ENCODE results near the gene IFNAR2.
"Not testable (repeated sequence)": the region's sequence is repeated elsewhere in the genome, so short reads cannot be mapped to it uniquely, and the experiment has no call there.

IFNAR2 gene

DNA sequence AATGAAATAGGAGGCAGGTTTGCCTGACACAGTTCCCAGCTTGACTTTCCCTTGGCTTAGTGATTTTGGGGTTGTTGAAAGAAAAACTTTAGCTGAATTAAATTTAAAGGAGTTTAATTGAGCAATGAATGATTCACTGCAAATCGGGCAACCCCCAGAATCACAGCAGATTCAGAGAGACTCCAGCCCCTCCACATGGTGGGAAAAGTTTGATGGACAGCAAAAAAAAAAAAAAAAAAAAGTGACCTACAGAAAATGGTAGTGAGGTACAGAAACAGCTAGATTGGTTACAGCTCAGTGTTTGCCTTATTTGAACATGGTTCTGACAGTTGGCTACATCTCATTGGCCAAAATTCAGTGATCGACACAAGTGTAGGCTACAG, 12.6 kb upstream of the IFNAR2 start:
- DNase-seq: no peak

DNA sequence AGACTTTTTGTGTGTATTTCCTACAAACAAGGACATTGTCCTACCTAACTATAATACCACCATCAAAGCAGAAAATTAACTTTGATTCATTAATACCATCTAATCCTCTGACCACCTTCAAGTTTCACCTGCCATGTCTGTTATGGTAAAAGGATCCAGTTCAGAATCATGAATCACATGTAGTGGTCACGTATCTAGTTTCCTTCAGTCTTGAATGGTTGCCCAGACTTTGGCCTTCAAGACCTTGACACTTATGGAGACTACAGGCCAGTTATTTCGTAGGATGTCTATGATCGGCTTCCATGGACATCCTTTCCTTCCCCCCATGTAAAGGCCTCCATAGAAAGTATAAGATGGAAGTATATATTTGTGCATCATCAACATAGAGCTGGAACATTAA, 10.4 kb upstream of the IFNAR2 start:
- no peak for DNase-seq

DNA sequence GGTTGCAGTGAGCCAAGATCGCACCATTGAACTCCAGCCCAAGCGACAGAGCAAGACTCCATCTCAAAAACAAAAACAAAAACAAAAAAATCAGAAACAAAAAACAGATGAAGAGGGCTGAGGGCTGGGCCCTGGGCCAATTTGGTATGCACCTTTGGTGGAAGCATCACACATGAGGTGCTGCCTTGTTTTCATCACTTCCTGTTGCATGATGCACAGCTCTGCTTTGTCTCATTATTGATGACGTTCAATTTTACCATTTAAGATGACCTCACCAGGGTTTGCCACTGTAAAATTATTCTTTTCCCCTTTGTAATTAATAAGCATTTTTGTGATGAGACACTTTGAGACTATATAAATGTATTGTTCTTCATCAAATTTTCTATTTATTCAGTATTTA, 9.8 kb upstream of the IFNAR2 start:
- DNase-seq: no peak

DNA sequence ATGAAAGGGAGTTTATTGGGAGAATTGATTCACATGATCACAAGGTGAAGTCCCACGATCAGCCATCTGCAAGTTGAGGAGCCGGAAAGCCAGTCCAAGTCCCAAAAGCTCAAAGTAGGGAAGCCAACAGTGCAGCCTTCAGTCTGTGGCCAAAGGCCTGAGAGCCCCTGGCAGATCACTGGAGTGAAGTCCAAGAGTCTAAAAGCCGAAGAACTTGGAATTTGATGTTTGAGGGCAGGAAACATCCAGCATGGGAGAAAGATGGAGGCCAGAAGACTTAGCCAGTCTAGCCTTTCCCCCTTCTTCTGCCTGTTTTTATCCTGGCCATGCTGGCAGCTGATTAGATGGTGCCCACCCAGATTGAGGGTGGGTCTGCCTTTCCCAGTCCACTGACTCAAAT, 4.4 kb upstream of the IFNAR2 start:
- DNase-seq: not testable (repeated sequence)

DNA sequence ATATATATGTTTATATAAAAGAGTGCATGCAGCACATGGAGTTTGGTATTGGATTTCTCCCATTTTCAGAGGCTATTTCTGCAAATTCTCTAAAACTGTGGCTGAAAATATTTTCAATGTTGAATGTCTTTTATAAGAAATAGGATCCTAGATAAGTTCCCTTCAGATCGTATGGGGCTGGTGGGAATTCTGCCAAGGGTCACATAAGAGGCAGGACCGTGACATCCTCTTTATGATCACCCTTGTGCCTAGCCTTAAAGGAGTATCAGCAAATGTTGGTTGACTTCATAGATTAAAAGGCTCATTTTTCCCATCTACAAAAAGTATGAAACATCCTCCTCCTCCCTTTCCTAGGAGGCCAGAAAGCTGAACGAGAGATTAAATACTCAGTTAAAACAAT, 1.3 kb upstream of the IFNAR2 start:
- peak; percentile 65 to 83 (median 68) for DNase-seq

DNA sequence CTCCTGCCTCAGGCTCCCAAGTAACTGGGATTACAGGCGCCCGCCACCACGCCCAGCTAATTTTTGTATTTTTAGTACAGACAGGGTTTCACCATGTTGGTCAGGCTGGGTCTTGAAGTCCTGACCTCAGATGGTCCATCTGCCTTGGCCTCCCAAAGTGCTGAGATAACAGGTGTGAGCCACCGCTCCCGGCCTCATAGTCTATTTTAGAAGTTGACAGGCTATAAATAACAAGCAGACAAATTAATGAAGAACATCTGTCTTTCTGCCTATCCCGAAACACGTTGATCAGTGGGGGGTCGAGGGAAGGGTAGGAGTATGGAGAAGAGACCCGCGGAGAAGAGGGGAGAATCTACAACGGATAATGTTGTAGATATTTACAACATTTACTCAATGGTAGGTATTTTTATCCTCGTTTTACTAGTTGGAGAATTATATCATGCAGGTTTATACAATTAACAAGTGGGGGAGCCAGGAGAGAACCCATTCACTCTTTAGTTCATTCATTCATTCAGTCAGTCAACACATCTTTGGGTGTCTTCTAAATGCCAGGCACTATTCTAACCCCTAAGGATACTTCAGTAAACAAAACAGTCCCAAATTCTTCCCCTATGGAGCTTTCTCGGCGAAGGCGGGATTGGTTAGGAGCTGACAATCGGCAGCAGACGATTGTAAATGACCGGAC, 497 bp upstream of the IFNAR2 start:
- DNase-seq: no peak

DNA sequence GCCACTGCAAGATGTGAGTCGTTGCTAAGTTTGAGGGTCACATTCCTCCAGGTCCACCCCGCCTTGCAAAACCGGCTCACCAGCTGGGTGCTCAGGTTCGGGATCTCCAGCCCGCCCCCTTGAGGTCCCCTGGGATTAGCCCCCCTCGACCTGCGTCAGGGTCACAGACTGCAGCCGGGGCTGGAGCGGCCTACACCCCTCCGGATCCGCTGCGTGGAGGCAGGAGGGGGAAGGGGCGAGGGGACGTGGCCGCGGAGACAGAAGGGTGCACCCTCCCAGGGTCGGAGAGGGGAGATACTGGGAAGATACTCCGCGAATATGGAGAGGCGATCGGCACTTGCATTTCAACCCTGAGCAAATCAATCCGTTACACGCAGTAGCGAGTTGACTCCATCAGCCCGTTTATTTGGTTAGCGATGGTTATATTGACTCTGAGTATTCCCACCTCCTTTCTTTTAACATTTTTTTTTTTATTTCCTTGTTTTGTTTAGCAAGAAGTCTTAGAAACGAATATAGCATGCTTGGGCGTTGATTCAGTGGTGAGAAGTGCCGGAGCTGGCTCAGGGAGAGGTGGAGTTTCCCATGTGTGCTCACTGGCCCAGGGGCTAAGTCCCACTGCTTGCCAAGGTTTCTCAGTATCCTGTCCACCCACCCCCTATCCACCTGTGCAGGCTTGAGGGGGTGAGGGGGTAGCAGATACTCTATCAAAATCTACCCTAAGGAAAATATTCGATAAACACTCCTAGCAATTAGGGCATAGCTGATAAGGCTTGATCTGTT, 997 bp downstream of the IFNAR2 start:
- DNase-seq: peak; percentile 49 to 67 (median 58)

DNA sequence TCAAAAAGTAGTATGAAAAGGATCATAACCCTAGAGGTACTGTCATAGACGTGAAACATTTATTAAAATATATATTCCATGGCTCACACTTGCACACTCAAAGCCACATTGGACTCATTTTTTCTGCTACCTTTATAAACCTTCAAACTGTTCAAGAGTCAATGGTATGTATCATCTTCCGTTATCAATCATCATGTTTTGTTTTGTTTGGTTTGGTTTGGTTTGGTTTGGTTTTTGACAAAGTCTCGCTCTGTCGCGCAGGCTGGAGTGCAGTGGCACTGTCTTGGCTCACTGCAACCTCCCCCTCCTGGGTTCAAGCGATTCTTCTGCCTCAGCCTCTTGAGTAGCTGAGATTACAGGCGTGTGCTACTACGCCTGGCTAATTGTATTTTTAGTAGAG, 1.8 kb downstream of the IFNAR2 start:
- DNase-seq: no peak

DNA sequence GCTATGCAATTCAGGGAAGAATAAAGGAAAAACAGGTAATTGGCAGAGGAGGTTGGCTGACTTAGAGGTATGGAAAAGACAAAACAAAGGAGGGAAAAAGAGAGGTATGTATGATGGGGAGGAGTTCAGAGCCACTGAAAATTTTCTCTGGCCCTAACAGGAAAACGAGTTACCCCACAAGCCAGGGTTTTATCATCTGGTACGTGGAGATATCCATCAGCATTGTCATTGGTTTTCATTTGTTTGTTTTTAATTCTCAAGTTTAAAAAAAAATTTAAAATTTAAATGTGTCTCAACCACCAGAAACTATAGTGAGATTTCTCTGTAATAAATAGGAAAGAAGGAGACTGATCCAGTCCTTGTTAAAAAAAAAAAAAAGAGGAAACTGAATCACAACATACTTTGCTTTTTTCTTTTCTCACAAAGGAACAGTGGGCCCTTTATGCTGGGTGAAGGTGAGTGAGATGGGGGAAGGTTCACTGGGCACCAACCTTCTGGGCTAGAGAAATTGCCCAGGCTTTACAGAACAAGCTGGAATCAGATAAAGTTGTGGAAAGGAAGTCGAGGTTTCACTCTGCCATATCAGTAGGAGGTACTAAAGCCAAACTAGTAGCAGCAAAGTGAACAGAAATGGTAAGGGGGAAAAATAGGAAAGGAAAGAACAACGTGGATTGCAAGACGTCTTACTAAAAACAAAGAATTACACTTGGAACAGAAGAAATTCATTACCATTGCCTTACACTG, 2.7 kb downstream of the IFNAR2 start:
- DNase-seq: peak in 1 of 4 experiments; percentile 37

DNA sequence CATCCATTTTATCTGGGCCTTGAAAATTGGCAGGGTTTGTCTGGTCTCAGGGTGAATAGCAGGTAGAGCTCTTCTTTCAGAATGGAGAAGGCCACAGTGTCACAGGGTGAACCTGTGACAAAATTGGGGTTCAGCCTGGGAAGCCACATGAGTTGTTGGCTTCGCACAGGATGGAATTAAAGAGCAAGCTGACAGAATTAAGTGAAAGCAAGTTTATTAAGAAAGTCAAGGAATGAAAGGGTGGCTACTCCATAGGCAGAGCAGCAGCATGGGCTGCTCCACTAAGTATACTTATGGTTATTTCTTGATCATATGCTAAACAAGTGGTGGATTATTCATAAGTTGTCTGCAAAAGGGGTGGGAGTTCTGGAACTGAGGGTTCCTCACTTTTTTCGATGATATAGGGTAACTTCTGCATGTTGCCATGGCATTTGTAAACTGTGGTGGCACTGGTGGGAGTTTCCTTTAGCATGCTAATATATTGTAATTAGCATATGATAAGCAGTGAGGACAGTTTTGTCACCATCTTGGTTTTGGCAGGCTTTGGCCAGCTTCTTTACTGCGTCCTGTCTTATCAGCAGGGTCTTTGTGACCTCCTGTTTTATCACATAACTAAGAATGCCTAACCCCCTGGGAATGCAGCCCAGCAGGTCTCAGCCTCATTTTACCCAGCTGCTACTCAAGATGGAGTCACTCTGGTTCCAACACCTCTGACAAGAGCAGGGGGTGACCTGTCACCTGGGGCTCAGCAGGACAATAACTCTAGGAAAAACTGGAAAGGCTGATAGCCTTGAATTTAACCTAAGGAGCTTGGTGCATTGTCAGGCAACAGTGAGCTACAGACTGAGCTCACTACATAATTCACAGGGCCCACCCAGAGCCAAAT, 5.1 kb downstream of the IFNAR2 start:
- peak; percentile 28 to 64 (median 40) for DNase-seq

DNA sequence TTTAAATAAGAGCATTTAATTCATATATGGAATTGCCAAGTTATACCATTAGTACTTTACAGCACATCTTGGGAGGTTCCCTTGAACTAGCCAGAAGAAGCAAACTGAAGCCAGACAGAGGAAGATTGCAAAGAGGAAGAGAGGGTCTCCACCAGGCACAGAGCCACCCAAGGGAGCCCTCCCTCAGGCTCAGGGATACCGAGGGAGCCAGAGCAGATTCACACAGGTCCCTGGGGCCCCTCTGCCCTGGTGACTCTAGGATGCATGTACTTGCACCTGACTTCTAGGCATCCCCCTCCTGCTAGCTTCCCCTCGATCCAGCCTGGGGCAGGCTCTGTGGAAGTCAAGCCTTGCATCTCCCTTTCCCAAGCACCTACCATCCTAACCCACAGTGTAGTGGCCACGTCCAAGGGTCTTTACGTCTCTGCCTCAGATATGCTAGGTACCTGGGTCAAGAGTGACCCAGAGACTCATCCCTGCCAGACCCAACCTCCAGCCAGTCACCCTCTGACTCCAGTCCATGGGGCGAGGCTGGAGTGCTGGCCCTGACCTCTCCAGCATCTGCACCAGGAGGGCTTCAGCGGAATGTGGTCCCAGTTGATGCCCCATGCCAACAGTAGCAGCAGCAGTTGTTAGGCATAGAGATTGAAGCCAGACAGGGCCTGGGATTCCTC, 6.4 kb downstream of the IFNAR2 start:
- no peak for DNase-seq

DNA sequence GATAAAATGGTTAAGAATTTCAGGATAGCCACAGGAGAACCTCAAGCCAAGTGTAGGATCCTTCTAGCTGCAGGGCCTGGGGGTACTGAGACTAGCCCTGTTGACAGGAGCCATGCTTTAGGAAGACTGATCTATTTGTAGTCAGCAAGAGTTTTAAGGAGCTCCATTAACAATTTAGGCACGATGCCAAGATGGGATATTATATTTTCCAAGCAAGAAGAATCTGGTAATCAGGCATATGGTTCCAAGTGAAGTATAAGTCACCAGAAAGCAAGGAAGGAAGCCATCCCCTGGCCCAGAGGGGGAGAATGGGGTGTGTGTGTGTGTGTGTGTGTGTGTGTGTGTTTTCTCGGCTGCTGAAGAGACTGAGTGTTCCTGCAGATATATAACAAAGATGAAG, 7.0 kb downstream of the IFNAR2 start:
- no peak for DNase-seq

DNA sequence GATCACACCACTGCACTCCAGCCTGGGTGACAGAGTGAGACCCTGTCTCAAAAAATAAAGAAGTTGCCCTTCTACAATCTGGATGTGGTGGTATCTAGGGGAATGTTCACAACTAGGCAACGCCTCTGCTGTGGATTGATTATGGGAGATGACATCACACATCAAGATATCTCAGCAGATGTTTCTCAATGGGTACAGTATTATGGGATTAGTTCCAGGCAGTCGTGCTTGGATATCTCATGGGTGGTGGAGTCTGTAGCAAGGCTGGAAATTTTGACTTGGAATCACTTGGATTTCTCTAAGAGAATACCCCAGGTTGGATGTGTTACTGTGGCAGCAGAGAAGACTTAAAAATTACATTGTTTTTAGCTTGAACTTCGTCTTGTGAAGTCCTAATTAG, 7.7 kb downstream of the IFNAR2 start:
- DNase-seq: no peak

DNA sequence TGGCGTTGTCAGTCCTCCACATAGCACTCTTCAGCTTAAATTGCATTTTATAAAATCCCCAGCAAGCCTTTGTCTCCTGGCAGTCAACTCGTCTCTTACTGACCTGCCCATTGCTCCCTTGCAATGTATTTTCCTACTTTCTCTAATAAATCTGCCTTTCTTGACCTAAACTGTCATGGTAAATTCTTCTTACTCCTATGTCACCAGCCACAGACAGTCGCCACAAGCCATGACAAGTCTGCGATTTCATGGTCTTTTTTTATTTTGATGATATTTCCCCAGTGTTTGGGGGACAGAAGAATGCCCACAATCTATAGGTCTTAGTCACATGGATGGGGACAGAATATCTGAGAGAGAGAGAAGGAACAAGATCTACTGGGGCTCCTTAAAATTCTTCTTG, 8.4 kb downstream of the IFNAR2 start:
- DNase-seq: no peak

DNA sequence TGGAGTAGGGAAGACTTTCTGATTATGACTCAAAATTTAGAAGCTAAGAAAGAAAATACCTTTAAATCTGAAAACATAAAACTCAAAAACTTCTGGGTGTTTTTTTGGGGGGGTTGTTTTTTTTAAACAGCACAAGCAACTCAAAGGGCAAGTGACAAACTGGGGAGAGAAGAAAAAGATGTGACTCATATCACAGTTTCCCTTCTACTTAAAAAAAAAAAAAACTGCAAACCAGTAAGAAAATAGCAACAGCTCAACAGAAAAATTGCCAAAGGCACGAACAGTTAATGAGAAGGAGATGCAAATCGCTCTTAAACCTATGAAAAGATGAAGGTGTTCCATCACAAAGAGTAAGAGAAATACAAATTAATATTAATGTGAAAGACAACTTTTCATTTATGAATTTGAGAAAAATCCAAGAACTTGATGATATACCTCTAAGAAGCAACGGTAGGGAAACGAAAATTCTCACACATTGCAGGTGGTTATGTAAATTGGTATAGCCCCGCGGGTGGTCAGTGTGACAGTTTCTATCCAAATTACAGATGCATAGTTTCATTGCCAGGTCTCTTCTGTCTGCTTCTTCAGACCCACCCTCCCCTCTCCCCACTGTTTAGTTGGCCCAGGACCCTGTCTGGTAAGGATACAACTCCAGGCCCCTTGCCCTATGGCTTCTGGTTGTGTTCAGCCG, 9.0 kb downstream of the IFNAR2 start:
- DNase-seq: peak in 2 of 4 experiments; percentile 61 to 62

DNA sequence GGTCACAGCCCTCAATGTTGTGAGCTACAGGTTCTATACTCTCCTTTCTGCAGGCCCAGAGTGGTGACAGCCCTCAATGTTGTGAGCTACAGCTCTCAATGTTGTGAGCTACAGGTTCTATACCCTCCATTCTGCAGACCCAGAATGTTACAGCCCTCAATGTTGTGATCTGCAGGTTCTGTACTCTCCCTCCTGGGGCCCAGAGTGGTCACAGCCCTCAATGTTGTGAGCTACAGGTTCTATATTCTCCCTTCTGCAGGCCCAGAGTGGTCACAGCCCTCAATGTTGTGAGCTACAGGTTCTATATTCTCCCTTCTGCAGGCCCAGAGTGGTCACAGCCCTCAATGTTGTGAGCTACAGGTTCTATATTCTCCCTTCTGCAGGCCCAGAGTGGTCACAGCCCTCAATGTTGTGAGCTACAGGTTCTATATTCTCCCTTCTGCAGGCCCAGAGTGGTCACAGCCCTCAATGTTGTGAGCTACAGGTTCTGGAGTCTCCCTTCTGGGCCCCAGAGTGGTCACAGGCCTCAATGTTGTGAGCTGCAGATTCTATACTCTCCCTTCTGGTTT, 9.9 kb downstream of the IFNAR2 start:
- not testable (repeated sequence) for DNase-seq

DNA sequence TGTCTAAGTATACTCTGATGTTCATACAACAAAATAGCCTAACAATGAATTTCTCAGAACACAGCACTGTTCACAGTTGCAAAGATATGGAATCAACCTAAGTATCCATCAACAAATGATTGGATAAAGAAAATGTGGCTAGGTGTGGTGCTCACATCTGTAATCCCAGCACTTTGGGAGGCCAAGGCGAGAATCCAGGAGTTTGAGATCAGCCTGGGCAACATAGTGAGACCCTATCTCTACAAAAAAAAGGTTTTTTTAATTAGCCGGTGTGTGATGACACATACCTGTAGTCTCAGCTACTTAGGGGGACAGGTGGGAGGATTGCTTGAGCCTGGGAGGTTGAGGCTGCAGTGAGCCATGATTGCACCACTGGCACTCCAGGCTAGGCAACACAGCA, 10.7 kb downstream of the IFNAR2 start:
- DNase-seq: no peak

DNA sequence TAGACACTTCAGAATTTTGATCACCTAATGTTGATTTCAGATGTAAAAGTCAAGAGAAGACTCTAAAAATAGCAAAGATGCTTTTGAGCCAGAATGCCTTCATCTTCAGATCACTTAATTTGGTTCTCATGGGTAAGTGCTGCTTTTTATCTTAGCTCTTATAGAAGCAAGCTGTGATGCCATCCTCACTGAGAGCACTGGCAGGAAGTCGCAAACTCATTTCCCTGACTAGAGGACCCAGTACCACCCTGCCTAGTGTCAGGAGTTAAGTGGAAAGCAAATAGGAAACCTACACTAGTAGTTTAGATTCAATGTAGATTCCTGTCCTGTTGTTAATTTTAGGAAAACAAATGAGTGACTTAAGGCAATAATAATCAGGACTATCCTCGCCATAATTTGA, 12.1 kb downstream of the IFNAR2 start:
- no peak for DNase-seq

DNA sequence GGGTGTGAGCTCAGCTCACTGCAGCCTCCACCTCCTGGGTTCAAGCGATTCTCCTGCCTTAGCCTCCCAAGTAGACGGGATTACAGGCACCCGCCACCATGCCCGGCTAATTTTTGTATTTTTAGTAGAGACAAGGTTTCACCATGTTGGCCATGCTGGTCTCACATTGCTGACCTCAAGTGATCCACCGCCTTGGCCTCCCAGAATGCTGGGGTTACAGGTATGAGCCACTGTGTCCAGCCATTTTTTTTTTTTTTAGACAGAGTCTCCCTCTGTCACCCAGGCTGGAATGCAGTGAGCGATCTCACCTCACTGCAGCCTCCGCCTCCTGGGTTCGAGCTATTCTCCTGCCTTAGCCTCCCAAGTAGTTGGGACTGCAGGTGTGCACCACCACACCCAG, 13.1 kb downstream of the IFNAR2 start:
- not testable (repeated sequence) for DNase-seq

DNA sequence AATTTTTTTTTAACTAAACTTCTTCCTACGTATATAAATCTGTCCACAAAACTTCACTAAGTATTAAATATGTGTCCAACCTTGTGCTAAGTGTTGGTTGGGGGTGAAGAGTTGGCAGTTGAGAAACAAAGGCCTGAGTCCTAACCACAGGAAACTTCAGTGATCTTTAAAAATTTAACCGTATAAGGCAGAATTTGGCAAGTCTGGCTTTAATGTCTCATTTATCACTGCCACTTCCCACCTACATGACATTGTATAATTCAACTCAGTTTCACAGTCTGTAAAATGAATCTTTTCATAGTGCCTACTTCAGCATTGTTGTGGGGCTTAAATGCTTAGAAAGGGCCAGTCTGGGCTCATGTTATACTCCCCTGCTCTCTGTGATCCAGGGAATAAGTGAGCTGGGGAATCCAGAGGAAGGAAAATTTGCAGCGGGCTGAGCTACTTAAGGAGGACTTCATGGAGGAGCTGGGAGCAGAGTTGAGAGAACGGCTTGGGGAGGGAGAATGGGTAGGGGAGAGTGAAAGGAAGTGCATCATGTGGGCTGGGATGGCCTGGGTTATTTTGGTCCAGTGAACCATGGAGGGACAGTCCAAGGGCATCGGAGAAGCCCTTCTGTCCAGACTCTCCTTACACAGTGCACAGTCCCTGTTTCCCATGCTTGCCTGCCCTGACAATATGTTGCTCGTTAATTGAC, 14.5 kb downstream of the IFNAR2 start:
- peak in 2 of 4 experiments; percentile 35 to 49 for DNase-seq

Measured in suppressor macrophage (primary cell).